Stimulated activated CD8-positive, alpha-beta memory T cell treated with anti-CD3 and anti-CD28 coated beads, Interleukin-2, amount 100 ng/mL, for 48 hours (primary cell): ENCODE measurements around the gene WNT16.

Experiments
- DNase-seq, 2 donors: peaks; one replicate each; pipeline ENCODE4 v3.0.0-alpha.2; 2020; ENCODE audit warnings: low read depth in 2 of 2

Gene WNT16

DNA sequence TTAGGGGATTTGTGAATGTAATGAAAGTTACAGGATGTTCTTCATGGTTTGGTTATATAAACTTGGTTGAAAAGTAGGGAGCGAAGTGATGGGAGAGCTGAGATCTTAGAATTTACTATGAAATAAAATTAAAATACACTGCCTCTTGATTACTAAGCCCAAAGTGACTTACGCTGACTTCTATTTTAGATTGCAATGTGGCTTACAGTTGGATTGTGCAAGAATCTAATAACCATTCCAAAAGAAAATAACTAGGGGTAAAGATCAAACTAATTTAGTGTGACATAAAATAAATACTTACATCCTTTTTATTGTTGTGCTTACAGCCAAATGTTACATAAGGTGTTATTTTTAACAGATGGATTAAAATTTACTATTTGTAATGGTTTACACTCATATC is 15.3 kb downstream of the WNT16 start:
- no peak for DNase-seq

DNA sequence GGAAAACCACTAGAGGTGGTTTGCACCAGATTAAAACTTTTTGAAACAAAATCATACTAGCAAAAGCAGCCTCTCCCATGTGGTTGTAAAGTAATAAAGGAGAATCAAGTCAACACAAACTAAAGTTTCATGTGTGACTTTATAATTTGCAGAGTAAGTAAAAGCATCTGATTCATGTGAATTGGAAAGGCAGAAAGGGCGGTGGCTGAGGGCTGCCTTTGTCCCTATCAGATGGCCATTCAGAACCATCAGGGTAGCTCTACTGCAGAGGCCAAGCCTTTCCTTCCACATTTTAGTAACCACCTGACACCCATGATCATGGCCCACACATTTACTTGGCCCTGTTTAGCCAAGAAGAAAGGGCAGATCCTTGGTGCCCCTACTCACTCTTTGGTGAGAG is 15.7 kb downstream of the WNT16 start:
- no peak for DNase-seq

DNA sequence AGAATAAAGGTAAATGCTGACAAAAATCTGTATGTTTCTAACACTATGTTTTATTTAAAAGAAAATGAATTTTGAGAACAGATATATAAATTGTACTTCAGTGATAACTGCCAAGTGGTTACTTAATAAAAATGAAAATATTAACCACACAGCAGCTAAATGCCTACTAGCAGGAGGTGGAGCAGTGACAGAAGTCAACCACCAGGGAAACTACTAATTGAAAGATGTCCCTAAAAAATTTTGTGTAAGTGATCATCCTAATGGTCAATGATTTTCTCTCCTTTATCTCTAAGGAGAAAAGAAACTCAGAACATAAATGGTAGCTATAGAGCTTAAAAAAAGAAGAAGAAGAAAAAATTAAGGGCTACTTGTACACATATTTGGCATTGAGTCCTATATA is 22.9 kb downstream of the WNT16 start:
- DNase-seq: no peak

DNA sequence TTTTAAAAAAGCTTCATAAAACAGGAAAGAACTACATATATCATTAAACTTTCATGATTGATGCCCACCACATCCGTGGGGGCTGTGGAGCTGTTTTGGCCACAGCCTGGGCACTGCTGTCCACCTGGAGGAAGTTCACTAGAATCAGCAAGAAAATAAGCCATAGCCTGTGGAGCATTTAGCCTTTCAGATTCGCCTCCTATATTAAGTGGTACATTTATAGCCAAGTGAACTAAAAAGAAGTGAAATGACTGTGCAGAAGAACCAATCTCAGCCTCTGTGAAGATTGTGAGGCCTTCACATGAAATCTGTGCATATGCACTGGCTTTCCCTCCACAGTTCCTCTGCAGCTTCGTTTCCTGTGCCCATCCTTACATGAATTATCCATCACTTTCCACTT is 23.5 kb downstream of the WNT16 start:
- no peak for DNase-seq

DNA sequence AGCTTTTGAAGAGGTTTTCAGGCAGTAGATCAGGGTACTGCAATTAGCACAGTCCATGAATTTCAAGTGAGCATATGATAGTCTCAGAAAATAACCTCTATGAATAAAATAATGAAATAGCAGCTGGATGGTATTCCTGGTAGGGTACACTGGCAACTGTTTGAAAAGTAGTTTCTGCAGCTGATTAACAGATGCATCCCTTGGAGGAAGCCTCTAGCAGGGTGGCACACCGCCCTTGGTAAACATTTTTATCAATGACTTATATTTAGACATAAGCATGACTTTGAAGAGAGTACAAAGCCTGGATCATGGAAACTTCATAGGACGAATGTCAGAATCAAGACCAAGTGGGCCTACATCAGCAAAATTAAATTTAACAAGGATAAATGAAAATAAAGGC is 26.8 kb downstream of the WNT16 start:
- no peak for DNase-seq

DNA sequence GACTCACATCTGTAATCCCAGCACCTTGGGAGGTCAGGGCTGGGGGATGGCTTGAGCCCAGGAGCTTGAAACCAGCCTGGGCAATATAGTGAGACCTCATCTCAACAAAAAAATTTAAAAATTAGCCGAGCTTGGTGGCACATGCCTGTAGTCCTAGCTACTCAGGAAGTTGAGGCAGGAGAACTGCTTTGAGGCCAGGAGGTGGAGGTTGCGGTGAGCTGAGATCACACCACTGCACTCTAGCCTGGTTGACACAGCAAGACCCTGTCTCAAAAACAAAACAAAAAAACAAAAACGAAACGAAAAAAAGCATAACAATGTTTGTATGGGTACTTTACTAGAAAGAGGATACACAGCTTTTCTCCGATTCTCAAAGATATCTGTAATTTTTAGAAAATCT is 31.8 kb downstream of the WNT16 start:
- no peak for DNase-seq

DNA sequence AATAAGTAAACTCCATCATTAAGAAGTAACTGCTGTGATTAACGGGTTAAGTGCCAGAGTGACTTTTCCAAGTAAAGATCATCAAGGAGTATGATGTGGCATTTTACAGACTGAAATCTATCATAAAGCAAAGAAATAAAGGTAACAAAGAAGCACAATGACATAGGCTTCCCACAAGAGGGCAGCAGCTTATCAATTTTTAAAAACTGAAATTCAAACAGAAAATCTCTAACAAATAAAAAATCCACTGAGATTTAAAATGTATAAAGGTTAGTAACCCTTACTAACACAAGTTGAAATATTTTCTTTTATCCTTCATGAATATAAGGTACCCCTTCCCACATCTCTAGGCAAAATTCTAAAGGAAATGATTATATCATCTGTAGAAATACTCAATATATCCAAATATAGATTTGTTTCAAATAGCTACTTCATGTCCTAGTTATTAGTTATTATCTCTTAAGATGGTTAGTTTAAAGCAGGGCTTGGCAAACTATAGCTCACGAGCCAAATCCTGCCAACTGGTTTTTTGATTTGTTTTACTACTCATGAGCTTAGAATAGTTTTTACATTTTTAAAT is 38.1 kb downstream of the WNT16 start:
- DNase-seq: no peak

DNA sequence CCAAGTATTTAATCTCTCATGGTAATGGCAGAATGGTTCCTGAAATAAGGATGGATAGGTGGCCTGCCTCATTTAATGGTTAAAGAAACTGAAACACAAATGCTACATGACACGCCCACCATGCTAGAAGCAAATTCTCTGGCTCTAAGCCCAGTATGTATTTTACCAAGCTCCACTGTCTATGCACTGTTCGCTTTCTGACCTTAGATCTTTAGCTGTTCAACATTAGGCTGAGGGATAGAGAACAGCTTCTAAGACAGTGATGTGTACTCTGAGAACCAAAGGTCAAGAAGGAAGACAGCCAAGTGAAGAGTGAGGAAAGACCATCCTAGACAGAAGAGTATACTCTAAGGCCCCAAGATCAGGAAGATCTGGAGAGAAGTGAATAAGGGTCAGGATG is 40.7 kb downstream of the WNT16 start:
- no peak for DNase-seq

DNA sequence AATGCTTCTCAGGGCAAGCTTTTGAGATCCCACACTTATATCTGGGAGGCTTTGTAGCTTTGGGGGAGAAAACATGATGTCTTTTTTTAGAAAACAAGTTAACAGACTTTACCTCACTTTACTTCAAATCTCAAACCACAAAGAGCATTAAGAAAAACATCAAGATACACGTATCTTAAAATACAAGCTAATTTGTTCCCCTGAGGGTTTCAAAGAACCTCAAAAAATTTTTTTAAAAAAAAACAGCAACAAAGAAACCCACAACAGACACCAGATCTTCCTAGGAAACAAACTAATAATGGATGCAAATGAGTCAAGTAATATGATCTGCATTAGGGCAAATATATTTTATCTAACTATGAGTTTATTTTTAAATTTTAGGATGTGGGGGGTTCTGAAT is 42.6 kb downstream of the WNT16 start:
- DNase-seq: no peak

DNA sequence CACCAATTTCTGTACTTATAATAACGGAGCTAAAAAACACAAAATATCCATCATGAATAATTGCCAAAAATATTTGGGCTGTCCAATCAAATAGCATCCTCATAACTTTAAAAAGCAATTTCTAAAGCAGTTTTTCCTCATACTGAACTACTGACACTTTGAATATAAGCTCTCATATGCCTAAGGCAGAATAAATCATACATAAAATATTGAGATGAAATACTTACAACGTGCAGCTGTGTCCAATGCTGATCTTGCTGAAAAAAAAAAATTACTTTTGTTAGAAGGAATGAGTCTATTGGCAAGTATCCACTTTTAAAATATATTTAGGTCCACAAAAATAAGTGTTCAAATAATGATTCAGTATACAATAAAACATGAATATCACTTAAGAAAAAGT is 43.1 kb downstream of the WNT16 start:
- no peak for DNase-seq

DNA sequence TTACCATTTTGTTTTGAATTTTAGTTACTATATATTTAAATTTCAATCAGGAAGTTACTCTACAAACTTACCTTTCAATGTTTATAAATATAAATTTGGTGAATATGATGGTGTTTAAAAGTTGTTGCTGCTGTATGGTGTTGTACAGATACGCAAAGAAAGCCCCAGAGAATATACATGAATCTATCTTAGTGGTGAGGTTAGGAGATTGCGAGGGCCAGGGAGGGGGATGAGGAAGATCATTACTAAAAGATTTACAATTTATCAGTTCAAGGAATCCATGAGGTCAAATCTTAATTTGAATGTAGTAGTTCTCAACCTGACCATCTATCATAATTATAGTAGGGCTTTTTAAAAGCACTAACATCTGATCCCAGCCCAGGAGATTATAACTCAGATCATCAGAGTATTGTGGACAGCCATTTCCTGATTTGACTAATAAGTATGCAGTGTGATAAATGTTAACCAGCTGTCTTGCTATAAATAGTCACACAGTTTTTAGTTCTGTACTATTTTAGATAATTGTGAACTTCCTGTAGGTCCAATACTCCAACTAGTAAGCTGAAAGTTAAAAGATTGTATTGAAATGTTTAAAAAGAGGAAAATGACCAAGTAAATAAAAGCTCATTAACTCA is 43.7 kb downstream of the WNT16 start:
- DNase-seq: no peak

DNA sequence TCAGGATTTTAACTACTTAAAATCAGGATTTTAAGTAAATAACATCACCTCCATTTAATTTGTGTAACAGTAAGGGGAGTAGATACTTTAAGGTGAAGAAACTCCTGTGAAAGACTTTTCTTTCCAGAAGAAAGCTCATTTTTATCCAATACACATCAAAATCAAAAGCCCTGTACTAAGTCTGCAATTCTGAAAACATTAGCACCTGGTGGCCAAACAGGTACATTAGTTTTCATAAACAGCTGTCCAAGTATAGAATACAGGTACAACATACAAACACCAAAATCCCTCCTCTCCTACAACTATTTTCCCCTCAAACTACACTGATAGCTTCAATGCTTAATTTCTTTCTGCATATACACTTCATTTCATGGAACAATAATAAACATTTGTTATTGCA is 44.4 kb downstream of the WNT16 start:
- no peak for DNase-seq

DNA sequence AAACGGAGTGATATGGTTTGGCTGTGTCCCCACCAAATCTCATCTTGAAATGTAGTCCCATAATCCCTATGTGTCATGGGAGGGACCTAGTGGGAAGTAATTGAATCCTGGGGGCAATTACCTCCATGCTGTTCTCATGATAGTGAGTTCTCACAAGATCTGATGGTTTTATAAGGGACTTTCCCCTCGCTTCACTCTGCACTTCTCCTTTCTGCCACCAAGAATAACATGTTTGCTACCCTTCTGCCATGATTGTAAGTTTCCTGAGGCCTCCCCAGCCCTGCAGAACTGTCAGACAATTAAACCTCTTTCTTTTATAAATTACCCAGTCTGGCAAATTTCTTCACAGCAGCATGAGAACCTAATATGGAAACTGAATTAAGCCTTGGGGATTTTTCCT is 48.2 kb downstream of the WNT16 start:
- DNase-seq: no peak

DNA sequence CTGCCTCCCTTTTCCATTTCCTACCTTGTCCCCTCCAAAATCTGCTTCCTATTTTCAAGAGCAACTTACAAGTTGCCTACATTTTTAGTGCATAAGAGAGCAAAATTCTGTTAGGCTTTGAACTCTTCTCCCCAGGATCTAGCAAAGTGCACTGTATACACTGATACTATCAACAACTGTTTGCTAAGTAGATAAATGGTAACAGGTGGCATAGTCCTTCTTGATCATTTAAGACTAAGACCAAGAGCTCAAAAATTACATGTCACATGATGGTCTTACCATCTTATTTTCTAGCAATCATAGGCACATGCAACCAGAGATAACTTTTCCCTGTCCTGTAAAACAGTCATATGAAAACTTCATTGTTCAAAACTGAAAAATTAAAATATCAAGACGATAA is 51.1 kb downstream of the WNT16 start:
- DNase-seq: no peak

DNA sequence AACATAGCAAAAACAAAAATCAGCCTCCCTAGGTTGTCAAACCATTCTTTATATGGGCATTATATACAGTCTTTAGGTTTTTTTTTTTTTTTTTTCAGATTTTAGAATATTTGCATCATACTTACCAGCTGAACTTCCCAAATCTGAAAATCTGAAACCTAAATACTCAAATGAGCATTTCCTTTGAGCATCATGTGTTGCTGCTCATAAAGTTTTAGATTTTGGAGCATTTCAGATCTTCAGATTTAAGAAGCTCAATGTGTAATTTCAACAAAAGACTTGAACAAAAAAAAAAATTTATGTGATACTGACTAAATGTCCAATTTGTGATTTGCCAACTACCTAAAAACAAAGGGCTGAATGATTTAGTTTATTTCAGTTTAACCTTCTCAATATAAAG is 53.7 kb downstream of the WNT16 start:
- DNase-seq: no peak

DNA sequence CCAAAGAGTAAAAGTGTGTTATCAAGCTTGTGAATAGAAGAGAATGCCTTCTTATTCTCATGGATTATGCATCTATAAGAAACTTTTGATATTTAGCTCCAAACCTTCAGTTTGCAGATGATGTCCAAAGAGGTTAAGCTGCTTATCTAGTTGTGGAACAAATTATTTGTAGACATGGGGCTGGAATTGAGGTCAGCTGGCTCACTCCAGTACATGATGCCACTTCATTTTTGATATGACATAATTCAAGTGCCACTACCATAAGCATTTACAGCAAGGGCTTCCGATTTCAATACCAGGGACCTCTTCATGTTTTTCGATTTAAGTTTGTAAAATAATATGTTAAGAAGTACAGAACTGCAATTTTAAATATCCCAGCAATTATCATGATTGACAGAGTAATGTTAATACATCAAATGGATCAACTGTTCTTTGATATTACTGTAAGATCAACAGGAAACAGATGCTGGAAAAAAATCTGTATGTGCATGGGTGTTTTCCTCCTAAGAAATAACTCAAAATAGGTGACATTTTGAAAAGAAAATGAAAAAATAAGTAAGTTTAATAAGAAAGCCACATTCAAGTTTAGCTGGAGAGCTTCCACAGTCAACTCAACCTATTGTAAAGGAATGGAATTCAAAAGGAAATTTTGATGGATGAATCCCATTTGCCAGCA is 54.6 kb downstream of the WNT16 start:
- no peak for DNase-seq

DNA sequence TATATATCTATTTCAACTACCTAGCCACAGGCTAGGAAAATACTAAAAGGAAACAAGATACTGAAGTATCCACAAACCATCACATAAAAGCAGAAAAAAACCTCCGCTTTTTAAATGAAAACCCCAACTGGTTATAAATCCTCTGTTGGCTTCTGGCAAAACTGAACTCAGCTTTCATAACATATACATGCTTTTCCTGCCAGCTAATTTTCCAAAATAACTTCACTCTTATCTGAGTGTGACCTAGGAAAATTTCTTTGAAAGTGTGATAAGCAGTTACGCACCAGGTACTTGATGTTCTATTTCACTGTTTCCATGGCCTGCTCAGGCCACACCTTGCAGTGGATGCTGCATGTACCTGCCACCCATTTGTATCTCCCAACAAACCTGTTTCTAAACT is 55.5 kb downstream of the WNT16 start:
- no peak for DNase-seq

DNA sequence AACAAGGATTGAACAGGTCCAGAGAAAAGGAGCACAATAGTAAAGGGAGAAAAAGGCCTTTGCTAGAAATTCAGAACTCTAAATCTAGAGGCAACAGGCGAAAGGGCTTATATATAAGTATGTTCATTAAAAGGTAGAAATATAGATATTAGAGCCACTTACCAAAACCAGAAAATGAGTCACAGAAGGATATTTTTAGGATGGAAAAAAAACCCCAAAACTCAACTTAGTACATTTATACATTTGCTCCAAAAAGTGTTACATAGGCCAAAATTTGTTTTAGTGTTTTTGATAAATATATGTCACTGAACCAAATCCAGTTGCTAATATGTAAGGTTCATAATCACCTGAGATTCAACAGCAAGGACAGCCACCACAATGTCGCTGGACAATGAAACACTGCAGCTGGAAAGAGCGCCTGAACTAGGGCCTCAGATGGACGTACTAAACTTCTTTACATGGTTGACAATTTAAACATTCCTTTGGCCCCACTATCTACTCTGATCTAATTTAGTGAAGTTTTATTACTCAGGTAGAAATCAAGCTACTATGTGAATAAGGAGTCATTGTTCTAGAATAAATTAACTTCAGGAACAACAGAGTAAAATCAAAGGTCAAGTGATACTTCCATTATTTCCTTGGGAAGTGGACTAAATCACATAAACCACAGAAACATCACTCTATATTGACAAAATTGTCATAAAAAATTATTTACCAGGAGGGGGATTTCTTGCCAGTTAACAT is 56.4 kb downstream of the WNT16 start:
- no peak for DNase-seq

DNA sequence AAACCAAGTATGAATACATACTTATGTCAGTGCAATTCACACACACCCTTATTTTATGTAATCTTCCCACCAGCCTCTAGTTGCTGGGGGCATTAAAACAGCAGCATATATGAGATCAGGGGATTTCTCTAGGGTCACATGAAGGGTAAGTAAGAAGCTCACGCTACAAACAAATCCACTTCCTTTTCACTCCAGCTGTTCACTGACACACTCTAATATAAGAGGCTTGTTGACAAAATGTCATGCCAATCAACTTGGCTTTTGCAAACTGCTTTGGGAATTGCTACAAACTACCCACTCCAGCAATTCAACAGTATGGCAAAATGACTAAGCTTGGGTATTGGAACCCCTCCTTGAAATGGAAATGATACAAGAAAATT is 57.0 kb downstream of the WNT16 start:
- DNase-seq: no peak

DNA sequence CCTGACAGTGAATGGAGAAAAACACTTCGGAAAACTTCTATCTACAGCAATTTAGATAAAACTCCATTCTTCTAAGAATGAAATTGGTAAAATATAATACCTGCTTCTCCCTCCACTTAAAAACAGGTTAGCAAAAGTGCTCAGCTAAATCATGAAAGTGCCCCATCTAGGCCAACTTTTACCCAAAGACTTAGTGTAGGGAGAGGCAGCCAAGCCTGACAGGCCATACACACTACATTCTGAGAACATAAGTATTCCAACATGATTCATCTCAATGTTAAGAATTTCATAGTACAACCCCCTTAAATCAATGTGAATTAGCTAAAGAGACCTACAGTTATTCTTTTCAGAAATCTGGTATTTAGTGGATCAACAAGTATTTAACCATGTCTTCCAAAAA is 60.1 kb downstream of the WNT16 start:
- no peak for DNase-seq

DNA sequence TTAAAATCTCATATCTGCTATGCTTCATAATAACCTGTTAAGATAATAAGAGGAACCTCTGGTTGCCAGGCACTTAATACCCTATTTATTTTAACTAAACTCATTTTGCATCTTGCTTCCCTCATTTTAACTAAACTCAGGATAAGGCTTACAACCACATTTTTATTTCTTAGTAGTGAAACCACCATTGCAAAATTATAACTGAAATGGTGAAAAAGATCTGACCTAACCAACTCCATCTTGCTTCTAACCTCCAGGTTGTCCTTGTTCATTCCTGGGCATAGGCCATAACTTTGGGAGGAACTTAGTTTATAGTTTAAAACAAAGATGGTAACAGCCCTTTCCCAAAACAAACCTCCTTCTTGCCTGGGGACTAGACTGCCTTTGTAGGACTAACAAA is 61.3 kb downstream of the WNT16 start:
- DNase-seq: no peak

DNA sequence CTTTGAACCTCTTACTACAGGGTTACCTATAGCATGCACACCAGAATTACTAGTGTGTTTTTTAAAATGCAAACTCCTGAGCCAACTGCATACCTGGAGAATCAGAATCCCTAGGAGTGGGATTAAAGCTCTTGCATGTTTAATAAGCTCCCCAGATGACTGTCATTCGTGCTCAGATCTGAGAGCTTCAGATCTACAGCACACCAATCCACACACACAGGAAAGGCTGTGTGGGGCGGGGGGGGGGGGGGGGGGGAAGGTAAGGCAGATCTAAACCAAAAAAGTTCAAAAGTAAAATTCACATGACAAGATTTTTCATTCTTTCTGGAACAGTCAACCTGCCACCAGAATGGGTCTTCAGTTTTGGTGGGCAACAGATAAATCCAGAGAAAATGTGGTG is 61.8 kb downstream of the WNT16 start:
- no peak for DNase-seq
